Liver (tissue), 9 donors: ENCODE results near the gene B4GALT5. TPM values are rescaled to one million over a fixed set of nuclear protein-coding genes. Genes with fewer than 3 reads are reported as not detected.

Experiments
- DNase-seq: peaks from one replicate; pipeline ENCODE4 v3.0.0-alpha.2; 2017; ENCODE audit warnings: low spot score
- H3K27ac ChIP-seq, 2 donors: one replicate each; pipeline ENCODE4 v1.7.0; 2013; ENCODE audit warnings: inconsistent platforms in 2 of 2, low read length in 2 of 2, control low read depth in 1 of 2, low read depth in 1 of 2, mild to moderate bottlenecking in 1 of 2
- H3K27me3 ChIP-seq, 4 donors: one replicate each; pipeline versions ENCODE4 v1.6.1 to v1.7.0; 2013; ENCODE audit warnings: low read length in 3 of 4, inconsistent platforms in 1 of 4, mild to moderate bottlenecking in 1 of 4, moderate library complexity in 1 of 4; ENCODE audit not compliant: control insufficient read depth in 4 of 4, insufficient read depth in 4 of 4
- H3K36me3 ChIP-seq, 4 donors: one replicate each; pipeline versions ENCODE4 v1.6.1 to v1.7.0; 2013; ENCODE audit warnings: low read length in 3 of 4, mild to moderate bottlenecking in 3 of 4, low read depth in 1 of 4, moderate library complexity in 1 of 4; ENCODE audit not compliant: control insufficient read depth in 4 of 4, insufficient read depth in 3 of 4
- H3K4me1 ChIP-seq, 4 donors: one replicate each; pipeline versions ENCODE4 v1.6.1 to v1.7.0; 2013; ENCODE audit warnings: low read length in 3 of 4, mild to moderate bottlenecking in 3 of 4, moderate library complexity in 1 of 4; ENCODE audit not compliant: control insufficient read depth in 4 of 4, insufficient read depth in 4 of 4
- H3K4me3 ChIP-seq, 3 donors: one replicate each; pipeline versions ENCODE4 v1.6.1 to v1.7.0; 2013; ENCODE audit warnings: low read length in 3 of 3, control low read depth in 1 of 3, low read depth in 1 of 3, mild to moderate bottlenecking in 1 of 3
- H3K9ac ChIP-seq, 2 donors: one replicate each; pipeline ENCODE4 v1.7.0; 2013; ENCODE audit warnings: low read length in 2 of 2, mild to moderate bottlenecking in 2 of 2, moderate library complexity in 2 of 2, control low read depth in 1 of 2, low read depth in 1 of 2
- H3K9me3 ChIP-seq, 4 donors: one replicate each; pipeline versions ENCODE4 v1.6.1 to v1.7.0; 2013; ENCODE audit warnings: low read length in 3 of 4; ENCODE audit not compliant: control insufficient read depth in 4 of 4
- ATF3 ChIP-seq: IDR thresholded peaks from 2 replicates; pipeline ENCODE4 v1.6.1; 2016; ENCODE audit warnings: antibody characterized with exemption
- EGR1 ChIP-seq, 2 donors: IDR thresholded peaks; 2 replicates each; pipeline ENCODE4 v1.6.1; 2016 to 2018; ENCODE audit warnings: antibody characterized with exemption in 2 of 2, low read depth in 2 of 2
- FOXA1 ChIP-seq: IDR thresholded peaks from 2 replicates; pipeline ENCODE4 v1.6.1; 2016; ENCODE audit warnings: antibody characterized with exemption
- FOXA2 ChIP-seq: IDR thresholded peaks from 2 replicates; pipeline ENCODE4 v1.6.1; 2016; ENCODE audit warnings: antibody characterized with exemption
- GABPA ChIP-seq, 2 donors: IDR thresholded peaks in 1 of 2; conservative IDR thresholded peaks in 1 of 2; 2 replicates each; pipeline ENCODE4 v1.6.1; 2016; ENCODE audit warnings: antibody characterized with exemption in 2 of 2, mild to moderate bottlenecking in 1 of 2, moderate library complexity in 1 of 2
- HNF4A ChIP-seq, 2 donors: conservative IDR thresholded peaks; 2 replicates each; pipeline ENCODE4 v1.6.1; 2016; ENCODE audit warnings: antibody characterized with exemption in 2 of 2, mild to moderate bottlenecking in 2 of 2
- HNF4G ChIP-seq: IDR thresholded peaks from 2 replicates; pipeline ENCODE4 v1.6.1; 2016; ENCODE audit warnings: antibody characterized with exemption
- JUND ChIP-seq, 2 donors: IDR thresholded peaks; 2 replicates each; pipeline ENCODE4 v1.6.1; 2016; ENCODE audit warnings: antibody characterized with exemption in 2 of 2
- NR2F2 ChIP-seq: IDR thresholded peaks from 2 replicates; pipeline ENCODE4 v1.6.1; 2016; ENCODE audit warnings: antibody characterized with exemption
- RAD21 ChIP-seq, 2 donors: IDR thresholded peaks; 2 replicates each; pipeline ENCODE4 v1.6.1; 2016; ENCODE audit warnings: antibody characterized with exemption in 2 of 2, mild to moderate bottlenecking in 2 of 2
- REST ChIP-seq: IDR thresholded peaks from 2 replicates; pipeline ENCODE4 v1.6.1; 2016; ENCODE audit warnings: antibody characterized with exemption, mild to moderate bottlenecking
- RXRA ChIP-seq, 2 donors: IDR thresholded peaks; 2 replicates each; pipeline ENCODE4 v1.6.1; 2017 to 2018; ENCODE audit warnings: antibody characterized with exemption in 2 of 2, mild to moderate bottlenecking in 1 of 2
- TAF1 ChIP-seq: conservative IDR thresholded peaks from 2 replicates; pipeline ENCODE4 v1.6.1; 2016; ENCODE audit warnings: antibody characterized with exemption, mild to moderate bottlenecking
- YY1 ChIP-seq: IDR thresholded peaks from 2 replicates; pipeline ENCODE4 v1.6.1; 2016; ENCODE audit warnings: antibody characterized with exemption, mild to moderate bottlenecking
- WGBS: extraction: QIAGEN DNeasy Blood & Tissue Kit; methylation state at CpG from one replicate; pipeline ENCODE4 v1.1.7; 2013; 5-methylcytosine and 5-hydroxymethylcytosine counted together
- polyA plus RNA-seq, 2 donors: library from polyadenylated mRNA; stranded (reverse) in 1 of 2; unstranded in 1 of 2; fragments of 200-250 nt in 1 of 2; fragments of >200 nt in 1 of 2; fragmentation: Nextera tagmentation in 1 of 2; extraction: Ambion mirVana in 1 of 2; gene quantifications; one replicate each; pipeline versions ENCODE4 v1.2.1 to v1.2.3, GENCODE V29; 2013 to 2015
- total RNA-seq, 2 donors: library from RNA; depleted of rRNA; stranded (reverse); fragments of >200 nt; gene quantifications; one replicate each; pipeline ENCODE4 v1.2.3, GENCODE V29; 2014
- TF ChIP-seq, protein P1 (sequence below): IDR thresholded peaks from 2 replicates; pipeline ENCODE4 v1.6.1; 2016; ENCODE audit warnings: antibody characterized with exemption
- TF ChIP-seq, protein P2 (sequence below): fragments of 150-350 bp; IDR thresholded peaks from 2 replicates; pipeline ENCODE4 v1.5.1; 2017; ENCODE audit warnings: improper control_type of control experiment, low read depth, low read length; ENCODE audit not compliant: missing input control
- donor health status: healthy.
- donor health status: healthy.
- donor health status: healthy.
- donor health status: healthy.
- donor health status: healthy.

Gene B4GALT5
- total and polyA plus RNA-seq, 4 donors, result 2.0 to 28.2 (median 14.4) TPM

GRCh38 chr20:49750611-49751396, 37.1 kb upstream of the B4GALT5 start (continued):
- TF ChIP-seq REST, result no peak
- TF ChIP-seq YY1, result no peak
- no peak for TF ChIP-seq FOXA1
- no peak for TF ChIP-seq RAD21 (IDR thresholded peaks at IDR 0.05)
- TF ChIP-seq, protein P1, sequence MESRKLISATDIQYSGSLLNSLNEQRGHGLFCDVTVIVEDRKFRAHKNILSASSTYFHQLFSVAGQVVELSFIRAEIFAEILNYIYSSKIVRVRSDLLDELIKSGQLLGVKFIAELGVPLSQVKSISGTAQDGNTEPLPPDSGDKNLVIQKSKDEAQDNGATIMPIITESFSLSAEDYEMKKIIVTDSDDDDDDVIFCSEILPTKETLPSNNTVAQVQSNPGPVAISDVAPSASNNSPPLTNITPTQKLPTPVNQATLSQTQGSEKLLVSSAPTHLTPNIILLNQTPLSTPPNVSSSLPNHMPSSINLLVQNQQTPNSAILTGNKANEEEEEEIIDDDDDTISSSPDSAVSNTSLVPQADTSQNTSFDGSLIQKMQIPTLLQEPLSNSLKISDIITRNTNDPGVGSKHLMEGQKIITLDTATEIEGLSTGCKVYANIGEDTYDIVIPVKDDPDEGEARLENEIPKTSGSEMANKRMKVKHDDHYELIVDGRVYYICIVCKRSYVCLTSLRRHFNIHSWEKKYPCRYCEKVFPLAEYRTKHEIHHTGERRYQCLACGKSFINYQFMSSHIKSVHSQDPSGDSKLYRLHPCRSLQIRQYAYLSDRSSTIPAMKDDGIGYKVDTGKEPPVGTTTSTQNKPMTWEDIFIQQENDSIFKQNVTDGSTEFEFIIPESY, result no peak

- Histone ChIP-seq H3K36me3 (no peaks in the 10 kb centered on the region), H3K9me3 (no peaks in the 10 kb centered on the region), H3K27ac (no peak overlapping the region), H3K4me3 (no peak overlapping the region), H3K9ac (no peak overlapping the region), H3K4me1 (peaks cover 7 to 12% (median 9%) of the 10 kb centered on the region in 4 donors), H3K27me3 (no peaks in the 10 kb centered on the region)
- TF ChIP-seq TAF1 (no peak), FOXA2 (no peak), ATF3 (no peak), YY1 (no peak), RAD21 (IDR thresholded peaks at IDR 0.05) (no peak), EGR1 (IDR thresholded peaks at IDR 0.05; ENCODE audit: low read depth in 2 of 2) (no peak), JUND (IDR thresholded peaks at IDR 0.05) (no peak), GABPA (IDR thresholded peaks at IDR 0.05 in 1 of 2, conservative IDR thresholded peaks at IDR 0.05 in 1 of 2) (no peak), HNF4G (no peak), NR2F2 (no peak), HNF4A (conservative IDR thresholded peaks at IDR 0.05) (no peak), RXRA (IDR thresholded peaks at IDR 0.05) (no peak), FOXA1 (no peak)
- TF ChIP-seq, protein P2, sequence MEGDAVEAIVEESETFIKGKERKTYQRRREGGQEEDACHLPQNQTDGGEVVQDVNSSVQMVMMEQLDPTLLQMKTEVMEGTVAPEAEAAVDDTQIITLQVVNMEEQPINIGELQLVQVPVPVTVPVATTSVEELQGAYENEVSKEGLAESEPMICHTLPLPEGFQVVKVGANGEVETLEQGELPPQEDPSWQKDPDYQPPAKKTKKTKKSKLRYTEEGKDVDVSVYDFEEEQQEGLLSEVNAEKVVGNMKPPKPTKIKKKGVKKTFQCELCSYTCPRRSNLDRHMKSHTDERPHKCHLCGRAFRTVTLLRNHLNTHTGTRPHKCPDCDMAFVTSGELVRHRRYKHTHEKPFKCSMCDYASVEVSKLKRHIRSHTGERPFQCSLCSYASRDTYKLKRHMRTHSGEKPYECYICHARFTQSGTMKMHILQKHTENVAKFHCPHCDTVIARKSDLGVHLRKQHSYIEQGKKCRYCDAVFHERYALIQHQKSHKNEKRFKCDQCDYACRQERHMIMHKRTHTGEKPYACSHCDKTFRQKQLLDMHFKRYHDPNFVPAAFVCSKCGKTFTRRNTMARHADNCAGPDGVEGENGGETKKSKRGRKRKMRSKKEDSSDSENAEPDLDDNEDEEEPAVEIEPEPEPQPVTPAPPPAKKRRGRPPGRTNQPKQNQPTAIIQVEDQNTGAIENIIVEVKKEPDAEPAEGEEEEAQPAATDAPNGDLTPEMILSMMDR, result no peak
- TF ChIP-seq, protein P1, result no peak
- no peak for DNase-seq
- 76% methylated on average over 1 of the region's 1 CpG for WGBS
Observed at GRCh38 chr20:49749625-49750024, 35.9 kb upstream of the B4GALT5 start.
